LNCaP clone FGC (cell line): ENCODE measurements around the gene MCAM.

Source experiments
- DNase-seq: peaks from one replicate; pipeline ENCODE4 v3.0.0-alpha.2; 2011; ENCODE audit warnings: low read depth
- H3K4me3 ChIP-seq: 2 replicates; pipeline ENCODE4 v1.5.1; 2011; ENCODE audit warnings: mild to moderate bottlenecking, low read depth, low read length, control low read depth
- CTCF ChIP-seq: IDR thresholded peaks from 2 replicates; pipeline ENCODE4 v1.5.1; 2012; ENCODE audit warnings: mild to moderate bottlenecking; ENCODE audit not compliant: control insufficient read depth, insufficient read depth; ENCODE audit errors: extremely low read depth

Gene MCAM

GRCh38 chr11:119361941-119362725 lies 45.2 kb upstream of the MCAM start:
- no peak for TF ChIP-seq CTCF

DNA sequence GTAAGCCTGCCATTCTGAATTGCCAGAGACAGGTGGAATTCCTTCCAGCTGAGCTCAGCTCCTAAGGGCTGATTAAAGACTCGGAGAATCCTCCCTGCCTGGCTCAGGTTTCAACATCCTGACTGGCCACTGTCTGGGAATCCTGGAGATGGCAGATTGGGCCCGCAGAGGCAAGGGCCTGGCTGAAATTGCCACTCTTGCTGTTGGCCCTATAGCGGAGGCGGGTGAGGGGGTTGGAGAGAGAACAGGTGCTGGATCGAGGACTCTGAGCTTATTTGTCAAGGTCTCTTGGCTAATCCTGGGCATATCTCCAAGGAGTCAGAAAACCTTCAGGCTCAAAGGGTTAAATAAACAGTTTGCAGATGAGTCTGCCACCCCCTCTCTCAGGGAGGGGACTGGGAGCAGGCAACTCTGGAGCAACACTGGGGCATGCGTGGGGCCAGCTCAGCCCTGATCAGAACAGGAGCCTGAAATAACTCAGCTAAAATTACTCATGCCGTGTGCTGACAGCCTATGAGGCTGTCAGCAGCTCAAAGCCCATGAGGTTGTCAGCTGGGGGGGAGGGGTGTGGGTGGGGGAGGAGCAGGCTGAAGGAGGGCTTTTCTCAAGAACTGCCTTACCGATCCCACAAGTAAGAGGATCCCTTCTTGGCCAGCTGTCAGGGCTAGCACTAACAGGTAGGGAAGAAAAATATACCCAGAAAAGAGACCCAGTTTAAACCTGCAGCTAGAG lies 44.3 kb upstream of the MCAM start:
- no peak for TF ChIP-seq CTCF
- DNase-seq, result peak; percentile 96
- H3K4me3 ChIP-seq, result 0 out of 2 replicates have a peak overlapping the region, but pooled peaks have one; percentile 9

More at GRCh38 chr11:119361941-119362725, 45.2 kb upstream of the MCAM start:
- DNase-seq, result no peak
- H3K4me3 ChIP-seq, result 0 out of 2 replicates have a peak overlapping the region, but pooled peaks have one; percentile 9

DNA sequence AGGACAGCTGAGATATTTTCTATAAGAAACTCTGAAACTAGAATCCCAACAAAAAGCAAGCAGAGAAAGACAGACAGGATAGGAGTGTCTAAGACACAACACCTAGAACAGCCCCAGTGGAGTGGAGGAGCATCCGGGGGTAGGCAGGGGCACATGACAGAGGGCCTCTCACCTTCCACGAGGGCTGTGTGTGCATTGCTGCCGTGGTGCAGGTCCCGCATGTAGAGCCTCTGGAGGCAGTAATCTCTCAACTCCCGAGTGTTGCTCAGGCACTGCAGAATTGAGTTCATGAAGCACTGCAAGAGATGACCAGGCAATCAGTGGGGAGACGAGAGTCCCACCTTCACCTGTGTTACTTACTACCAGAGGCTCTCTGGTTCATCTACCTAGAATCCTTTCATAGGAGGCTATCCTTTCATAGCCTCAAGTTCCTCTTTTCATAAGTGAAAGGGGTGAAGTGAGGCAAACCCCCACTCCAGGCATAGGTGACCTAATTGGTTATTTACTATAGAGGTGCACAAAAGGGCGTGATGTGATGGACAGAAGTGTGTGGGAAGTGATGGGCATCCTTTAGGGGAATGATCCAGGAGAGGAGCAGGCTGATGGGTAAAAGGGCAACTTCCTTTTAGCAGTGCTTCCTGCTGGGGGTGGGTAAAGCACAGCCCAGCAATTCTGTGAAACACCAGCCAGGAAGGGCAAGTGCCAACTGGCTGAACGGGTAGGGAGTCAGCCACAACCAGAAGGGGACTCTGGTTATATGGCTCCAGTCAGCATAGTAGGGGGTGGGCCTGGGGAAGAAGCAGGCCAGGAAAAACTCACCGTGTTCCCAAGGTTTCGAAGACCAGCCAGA lies 42.7 kb upstream of the MCAM start:
- no peak overlapping the region for H3K4me3 ChIP-seq
- no peak for DNase-seq
- no peak for TF ChIP-seq CTCF

- H3K4me3 ChIP-seq, result no peak overlapping the region
- no peak for DNase-seq
- no peak for TF ChIP-seq CTCF
Observed at GRCh38 chr11:119357074-119357473, 40.1 kb upstream of the MCAM start.

DNA sequence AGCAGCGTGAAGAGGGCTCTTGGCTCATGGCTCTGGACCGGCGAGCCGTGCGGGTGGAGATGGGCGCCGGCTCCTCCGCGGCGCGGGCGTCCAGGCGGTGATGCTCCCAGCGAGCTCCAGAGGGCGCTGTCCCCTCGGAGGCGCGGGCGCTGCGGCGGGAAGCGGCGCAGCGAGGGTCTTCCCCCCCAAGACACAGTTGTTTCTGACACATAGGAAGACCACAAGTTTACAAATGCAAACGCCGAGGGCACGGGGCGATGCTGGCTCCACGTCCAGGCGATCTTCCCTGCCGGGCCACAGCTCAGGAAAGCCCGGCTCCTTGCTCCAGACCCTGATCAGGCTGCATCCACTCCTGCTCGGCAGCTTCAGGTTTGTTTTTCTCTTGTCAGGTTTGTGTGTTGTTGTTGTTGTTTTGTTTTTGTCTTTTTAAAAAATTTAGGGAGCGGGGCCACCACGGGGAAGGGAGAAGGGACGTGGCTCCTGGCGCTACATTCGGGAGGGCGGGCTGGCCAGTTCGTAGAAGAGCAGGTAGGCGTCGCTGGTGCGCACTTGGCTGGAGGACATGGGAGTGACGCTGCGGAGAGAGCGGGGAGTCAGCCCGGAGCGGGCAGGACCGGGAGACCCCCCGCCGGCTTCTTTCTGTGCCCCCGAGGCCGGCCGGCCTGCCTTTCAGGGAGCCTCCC lies 39.6 kb upstream of the MCAM start:
- H3K4me3 ChIP-seq, result no peak overlapping the region
- TF ChIP-seq CTCF, result peak; percentile 68
- no peak for DNase-seq
